Stimulated activated CD4-positive, alpha-beta T cell treated with anti-CD3 and anti-CD28 coated beads, Interleukin-4, amount 100 ng/mL, for 24 hours (primary cell): ENCODE data around the gene CACNA1E.
A peak's percentile ranks its signal among the peaks of the same experiment; 100 is the strongest.

Source experiments
- DNase-seq: peaks from one replicate; pipeline ENCODE4 v3.0.0-alpha.2; 2020

The CACNA1E gene

DNA sequence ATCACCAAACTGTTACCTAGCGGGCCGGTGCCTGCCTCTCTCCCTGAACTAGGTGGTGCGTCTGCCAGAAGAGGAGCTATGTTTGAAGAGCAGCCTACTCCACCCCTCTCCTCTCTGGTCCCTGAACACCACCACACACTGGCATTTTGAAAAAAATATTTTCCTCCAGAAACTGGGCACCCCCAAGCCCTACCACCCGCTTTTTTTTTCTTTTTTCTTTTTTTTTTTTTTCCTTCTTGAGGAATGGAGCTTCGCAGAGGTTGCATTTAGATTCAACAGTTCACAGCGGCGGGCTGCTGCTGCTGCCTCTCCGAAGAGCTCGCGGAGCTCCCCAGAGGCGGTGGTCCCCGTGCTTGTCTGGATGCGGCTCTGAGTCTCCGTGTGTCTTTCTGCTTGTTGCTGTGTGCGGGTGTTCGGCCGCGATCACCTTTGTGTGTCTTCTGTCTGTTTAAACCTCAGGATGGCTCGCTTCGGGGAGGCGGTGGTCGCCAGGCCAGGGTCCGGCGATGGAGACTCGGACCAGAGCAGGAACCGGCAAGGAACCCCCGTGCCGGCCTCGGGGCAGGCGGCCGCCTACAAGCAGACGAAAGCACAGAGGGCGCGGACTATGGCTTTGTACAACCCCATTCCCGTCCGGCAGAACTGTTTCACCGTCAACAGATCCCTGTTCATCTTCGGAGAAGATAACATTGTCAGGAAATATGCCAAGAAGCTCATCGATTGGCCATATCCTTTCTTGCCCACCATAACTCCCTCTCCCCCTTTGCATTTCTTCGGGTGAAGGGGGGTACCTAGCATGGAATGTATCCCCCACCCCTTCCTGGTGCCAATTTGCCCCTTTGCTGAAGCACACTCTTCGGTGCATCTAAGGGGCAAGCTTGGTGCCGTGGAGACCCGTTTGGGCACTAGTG is at the start of gene CACNA1E:
Gene CACNA1E, plus strand, starts transcription at position 233 of the 911 bp plus-strand sequence. Its CDS starts 228 bp downstream, at position 461.
- DNase-seq: no peak

DNA sequence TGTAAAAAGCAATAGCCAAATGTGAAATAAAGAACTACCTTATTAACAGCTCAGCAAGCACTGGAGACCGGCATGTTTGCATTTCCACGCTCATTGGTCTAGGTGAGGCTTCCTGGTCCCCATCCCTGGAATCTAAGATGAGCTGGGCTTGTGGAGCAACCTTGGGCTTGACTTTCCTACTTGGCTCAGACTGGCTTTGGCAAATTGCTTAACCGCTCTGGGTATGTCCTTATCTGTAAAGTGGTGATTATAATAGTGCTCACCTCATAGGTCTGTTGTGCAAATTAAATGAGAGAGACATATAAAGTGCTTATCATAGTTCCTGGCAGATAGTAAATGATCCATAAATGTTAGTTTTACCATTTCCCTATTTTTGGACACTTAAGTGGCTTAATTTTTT is 49.4 kb upstream of the CACNA1E start:
- no peak for DNase-seq

DNA sequence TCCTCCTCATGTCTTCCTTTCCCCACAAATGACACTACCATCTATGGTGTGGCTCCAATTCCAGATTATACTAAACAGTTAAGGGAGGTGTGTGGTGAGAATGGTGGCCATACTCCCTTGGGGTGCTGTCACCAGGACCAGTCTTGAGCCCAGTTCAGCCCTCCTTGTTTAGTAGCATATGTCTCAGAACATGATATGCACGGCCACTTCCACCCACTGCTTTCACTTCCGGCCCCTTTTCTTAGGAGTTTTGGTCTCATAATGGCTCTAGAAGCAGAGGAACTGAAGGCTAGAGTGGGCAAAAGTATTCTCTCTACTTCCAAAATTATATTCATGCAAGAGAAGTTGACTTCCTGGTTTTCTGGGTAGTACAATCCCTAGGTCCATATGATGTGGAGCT is 45.3 kb upstream of the CACNA1E start:
- DNase-seq: no peak

DNA sequence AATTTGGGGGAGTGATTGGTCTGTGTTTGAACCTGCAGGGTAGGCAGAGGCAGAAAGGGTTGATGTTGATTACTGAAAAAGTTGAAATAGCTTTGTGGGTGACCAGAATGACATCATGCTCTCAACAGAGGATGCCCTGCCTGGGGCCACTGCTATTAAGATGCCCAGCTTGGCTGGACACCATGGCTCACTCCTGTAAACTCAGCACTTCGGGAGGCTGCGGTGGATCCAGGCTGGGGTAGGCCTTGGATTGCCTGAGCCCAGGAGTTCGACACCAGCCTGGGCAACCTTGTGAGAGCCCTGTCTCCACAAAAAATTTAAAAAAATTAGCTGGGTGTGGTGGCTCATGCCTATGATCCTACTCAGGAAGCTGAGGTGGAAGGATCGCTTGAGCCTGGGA is 42.8 kb upstream of the CACNA1E start:
- no peak for DNase-seq

DNA sequence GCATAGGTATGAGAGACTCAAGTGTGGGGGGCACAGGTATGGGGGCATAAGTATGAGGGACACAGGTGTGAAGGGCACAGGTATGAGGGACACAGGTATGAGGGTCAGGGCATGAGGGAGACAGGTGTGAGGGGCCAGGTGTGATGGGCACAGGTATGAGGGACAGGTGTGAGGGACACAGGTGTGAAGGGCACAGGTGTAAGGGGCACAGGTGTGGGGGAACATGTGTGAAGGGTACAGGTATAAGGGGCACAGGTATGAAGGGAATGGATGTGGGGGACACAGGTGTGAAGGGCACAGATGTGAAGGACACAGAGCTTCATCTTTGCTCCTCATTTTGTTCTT is 41.2 kb upstream of the CACNA1E start:
- DNase-seq: no peak

GRCh38 chr1:181443231-181443853 is 40.0 kb upstream of the CACNA1E start:
- no peak for DNase-seq

DNA sequence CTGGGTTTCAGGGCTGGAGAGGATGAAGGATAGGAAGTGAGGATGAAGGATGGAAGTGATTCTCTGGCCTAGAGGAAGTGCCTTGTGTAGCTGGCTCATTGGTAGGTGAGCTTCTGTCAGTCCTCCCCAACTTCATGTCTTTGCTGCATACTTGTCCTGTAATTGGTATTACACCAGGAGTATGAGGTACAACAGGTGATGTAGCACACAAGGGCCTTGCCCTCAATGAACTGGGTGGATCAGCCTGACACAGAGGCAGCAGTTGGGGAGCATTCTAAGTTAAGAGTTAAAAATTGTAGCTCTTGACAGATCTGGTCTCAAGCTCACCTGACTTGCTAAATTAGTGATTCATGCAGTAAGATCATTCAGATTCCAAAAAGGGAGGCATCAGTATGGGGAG is 37.9 kb upstream of the CACNA1E start:
- DNase-seq: no peak

GRCh38 chr1:181448461-181448860 is 34.9 kb upstream of the CACNA1E start:
- DNase-seq: no peak

GRCh38 chr1:181451661-181452230 is 31.6 kb upstream of the CACNA1E start:
- DNase-seq: no peak

GRCh38 chr1:181452746-181453145 is 30.6 kb upstream of the CACNA1E start:
- no peak for DNase-seq

DNA sequence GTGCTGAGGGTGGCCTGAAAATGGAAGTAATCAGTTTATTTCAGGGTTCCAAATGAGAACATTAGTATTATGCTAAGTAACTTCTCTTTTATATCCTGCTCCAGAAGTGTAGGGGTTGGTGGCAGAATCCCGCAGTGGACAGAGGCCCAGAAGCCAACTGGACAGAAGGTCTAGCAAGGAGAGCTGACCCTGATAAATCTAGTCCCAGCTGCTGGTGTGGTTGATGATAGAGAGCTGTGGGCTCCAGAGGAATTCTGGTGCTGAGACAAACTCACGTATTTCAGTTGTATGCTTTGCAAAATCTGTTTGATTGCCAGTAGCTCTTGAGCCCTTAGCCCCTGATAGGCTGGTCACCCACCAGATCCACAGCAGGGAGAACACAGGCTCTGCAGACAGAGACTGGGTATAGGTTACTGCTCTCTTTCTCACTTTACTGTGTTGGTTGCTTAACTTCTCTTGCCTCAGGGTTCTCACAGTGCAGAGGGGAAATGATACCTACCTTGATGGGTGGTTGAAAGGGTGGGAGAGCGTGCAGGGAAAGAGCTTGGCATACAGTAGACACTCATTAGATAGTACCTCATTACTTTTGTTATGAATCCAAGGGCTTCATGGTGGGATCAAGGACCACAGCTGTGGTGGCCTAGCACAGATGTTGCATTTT is 29.6 kb upstream of the CACNA1E start:
- no peak for DNase-seq

GRCh38 chr1:181456551-181456950 is 26.8 kb upstream of the CACNA1E start:
- no peak for DNase-seq

- DNase-seq: no peak
Observed at GRCh38 chr1:181458419-181458818, 24.9 kb upstream of the CACNA1E start.

- no peak for DNase-seq
Observed at GRCh38 chr1:181459067-181459466, 24.2 kb upstream of the CACNA1E start.

- DNase-seq: no peak
Observed at GRCh38 chr1:181469829-181470228, 13.5 kb upstream of the CACNA1E start.

DNA sequence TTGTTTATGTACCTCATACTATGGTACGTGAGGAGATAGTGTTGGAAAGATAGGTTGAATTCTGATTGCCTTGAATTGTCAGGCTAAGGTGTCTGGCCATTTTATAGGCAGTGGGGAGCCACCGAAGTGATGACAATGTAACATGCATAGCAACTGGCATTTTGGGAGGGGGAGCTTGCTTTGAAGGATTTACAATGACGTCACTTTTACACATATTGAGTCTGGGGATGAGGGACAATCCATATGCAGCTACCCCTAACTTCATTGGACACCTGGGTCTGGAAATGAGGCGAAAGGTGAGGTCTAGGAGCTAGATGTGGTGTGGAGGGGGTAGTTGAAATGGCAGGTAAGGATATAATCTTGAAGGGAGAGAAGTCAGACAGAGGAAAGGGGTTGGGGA is 7.7 kb upstream of the CACNA1E start:
- no peak for DNase-seq

GRCh38 chr1:181476581-181476980 is 6.7 kb upstream of the CACNA1E start:
- DNase-seq: no peak

GRCh38 chr1:181478306-181478705 is 5.0 kb upstream of the CACNA1E start:
- DNase-seq: no peak

GRCh38 chr1:181479137-181479745 is 4.1 kb upstream of the CACNA1E start:
- DNase-seq: peak; percentile 15

DNA sequence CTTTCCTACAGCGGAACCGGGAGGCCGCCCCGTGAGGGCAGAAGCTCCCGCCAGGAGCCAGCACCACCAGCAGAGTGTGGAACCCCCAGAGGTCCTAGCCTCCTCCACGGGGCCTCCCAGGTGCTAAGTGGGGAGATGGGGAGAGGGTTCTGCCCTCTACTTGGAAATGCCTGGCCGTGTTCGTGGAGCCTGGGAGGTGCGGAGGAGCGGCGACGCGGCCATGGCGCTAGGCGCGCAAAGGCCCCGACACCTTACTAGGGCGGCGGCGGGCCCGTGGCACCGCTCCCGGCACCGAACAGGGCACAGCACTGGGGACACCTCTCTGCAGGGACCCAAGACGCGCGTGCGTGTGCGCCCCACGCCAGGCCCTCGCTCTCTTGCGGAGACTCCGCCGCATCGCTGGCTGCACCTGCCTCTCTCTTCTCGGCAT is 1.3 kb upstream of the CACNA1E start:
- no peak for DNase-seq

GRCh38 chr1:181482521-181483284 is 614 bp upstream of the CACNA1E start:
- DNase-seq: no peak

DNA sequence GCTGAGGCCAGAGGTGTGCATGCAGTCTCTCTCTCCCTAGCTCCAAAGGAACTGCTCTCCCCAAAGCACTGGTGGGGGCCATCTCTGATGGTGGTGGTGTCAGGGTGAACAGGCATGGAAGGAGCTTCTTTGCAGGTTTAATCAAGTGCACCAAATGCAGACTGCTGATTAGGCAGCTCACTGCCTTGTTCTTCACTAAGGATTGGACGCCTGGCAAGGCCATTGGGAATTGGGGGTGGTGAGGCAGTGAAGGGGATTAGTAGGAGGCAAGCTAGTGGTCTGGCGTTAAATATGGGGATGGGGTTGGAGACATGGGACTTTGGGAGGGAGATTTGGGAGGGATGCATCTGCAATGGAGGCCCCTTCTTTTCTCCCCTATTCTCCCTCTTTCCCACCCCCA is 1.5 kb downstream of the CACNA1E start:
- no peak for DNase-seq
